Hepatocyte (in vitro differentiated cells): ENCODE data around the gene OR8H3.

Experiments
- CTCF ChIP-seq: fragments of 200-600 bp; sonication (generic); IDR thresholded peaks from 2 replicates; pipeline ENCODE4 v1.5.1; 2016; ENCODE audit warnings: antibody characterized with exemption, mild to moderate bottlenecking; ENCODE audit not compliant: poor library complexity
- EZH2 ChIP-seq: fragments of 200-600 bp; sonication (generic); IDR thresholded peaks from 2 replicates; pipeline ENCODE4 v1.6.1; 2016; ENCODE audit warnings: antibody characterized with exemption, mild to moderate bottlenecking, borderline replicate concordance

GRCh38 chr11:56152333-56152732, 30.2 kb downstream of the OR8H3 start:
- no peak for TF ChIP-seq CTCF
- TF ChIP-seq EZH2 = no peak
